ENCODE measurements around the gene FBXO41.
"Not testable (repeated sequence)": the region's sequence is repeated elsewhere in the genome, so short reads cannot be mapped to it uniquely, and the experiment has no call there.

Gene FBXO41

GRCh38 chr2:73265298-73266060 lies 18.8 kb downstream of the FBXO41 start:
- H3K4me3 ChIP-seq (ENCODE audit: low read length): no peak overlapping the region
- TF ChIP-seq CTCF (conservative IDR thresholded peaks at IDR 0.05; ENCODE audit: low read depth, low read length): no peak
- DNase-seq (ENCODE audit: low read depth): no peak

GRCh38 chr2:73264783-73265182 lies 19.5 kb downstream of the FBXO41 start:
- TF ChIP-seq CTCF (conservative IDR thresholded peaks at IDR 0.05; ENCODE audit: low read depth, low read length): no peak
- no peak overlapping the region for H3K4me3 ChIP-seq (ENCODE audit: low read length)
- DNase-seq (ENCODE audit: low read depth): no peak

GRCh38 chr2:73264332-73264606 lies 20.0 kb downstream of the FBXO41 start:
- DNase-seq (ENCODE audit: low read depth): no peak
- no peak overlapping the region for H3K4me3 ChIP-seq (ENCODE audit: low read length)
- TF ChIP-seq CTCF (conservative IDR thresholded peaks at IDR 0.05; ENCODE audit: low read depth, low read length): no peak

DNA sequence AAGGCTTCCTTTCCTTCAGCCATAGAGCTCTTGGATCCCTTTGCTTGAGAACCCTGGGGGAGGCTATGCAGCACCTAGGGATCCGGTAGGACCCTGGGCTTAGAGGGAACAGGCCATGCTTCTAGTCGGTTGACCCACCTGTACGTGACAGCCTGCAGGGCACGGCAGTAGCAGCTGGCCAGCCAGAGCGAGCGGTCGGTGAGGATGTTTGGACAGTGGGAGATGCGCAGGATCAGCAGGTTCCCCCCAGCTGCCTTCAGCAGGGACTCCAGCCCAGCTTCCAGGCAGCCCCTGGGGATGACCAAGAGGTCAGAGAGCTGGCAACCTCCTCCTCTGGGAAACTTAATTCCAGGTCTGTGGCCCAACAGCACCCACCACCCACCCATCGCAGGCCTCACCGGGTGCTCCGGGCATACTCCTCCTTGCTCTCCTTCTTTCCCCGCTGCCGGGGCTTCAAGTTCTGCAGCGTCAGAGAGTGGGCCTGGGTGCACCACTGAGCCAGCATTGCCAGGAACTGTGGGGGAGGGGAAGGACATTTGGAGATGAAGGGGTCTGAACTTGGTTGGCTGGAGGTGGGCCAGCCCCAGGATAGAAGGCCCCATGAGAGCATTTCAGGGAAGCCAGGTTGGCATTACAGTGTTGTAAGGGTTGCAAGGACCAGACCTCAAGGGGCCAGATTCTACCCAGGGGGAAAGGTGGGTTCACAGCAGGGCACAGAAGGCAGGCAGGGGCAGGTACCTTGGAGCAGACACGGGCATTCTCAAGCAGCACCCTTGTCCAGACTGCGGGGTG lies 20.5 kb downstream of the FBXO41 start:
- no peak overlapping the region for H3K4me3 ChIP-seq (ENCODE audit: low read length)
- DNase-seq (ENCODE audit: low read depth): no peak
- no peak for TF ChIP-seq CTCF (conservative IDR thresholded peaks at IDR 0.05; ENCODE audit: low read depth, low read length)

DNA sequence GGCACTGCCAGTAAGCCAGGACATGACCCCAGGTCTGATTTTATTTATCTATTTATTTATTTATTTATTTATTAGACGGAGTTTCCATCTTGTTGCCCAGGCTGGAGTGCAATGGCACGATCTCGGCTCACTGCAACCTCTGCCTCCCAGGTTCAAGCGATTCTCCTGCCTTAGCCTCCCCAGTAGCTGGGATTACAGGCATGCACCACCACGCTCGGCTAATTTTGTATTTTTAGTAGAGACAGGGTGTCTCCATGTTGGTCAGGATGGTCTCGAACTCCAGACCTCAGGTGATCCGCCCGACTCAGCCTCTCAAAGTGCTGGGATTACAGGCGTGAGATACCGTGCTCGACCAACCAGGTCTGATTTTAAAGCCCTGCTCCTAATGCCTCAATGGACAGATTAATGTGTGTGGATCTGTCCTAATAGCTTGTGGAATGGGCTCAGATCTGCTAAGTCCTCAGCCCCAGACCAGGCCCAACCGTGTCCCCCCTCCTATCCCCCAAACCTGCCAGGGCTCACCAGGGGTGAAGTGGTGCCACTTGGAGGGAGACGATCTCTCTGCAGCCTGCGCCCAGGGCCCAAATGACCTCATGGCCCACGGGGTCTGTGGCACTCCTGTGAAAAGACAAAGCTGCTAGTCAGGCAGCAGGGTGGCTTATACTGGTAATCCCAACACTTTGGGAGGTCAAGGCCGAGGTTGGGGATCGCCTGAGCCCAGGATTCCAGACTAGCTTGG lies 21.4 kb downstream of the FBXO41 start:
- H3K4me3 ChIP-seq (ENCODE audit: low read length); DNase-seq (ENCODE audit: low read depth): not testable (repeated sequence)

- no peak overlapping the region for H3K4me3 ChIP-seq (ENCODE audit: low read length)
- TF ChIP-seq CTCF (conservative IDR thresholded peaks at IDR 0.05; ENCODE audit: low read depth, low read length): no peak
- DNase-seq (ENCODE audit: low read depth): no peak
Observed at GRCh38 chr2:73262108-73262651, 22.1 kb downstream of the FBXO41 start.

GRCh38 chr2:73260338-73260984 lies 23.8 kb downstream of the FBXO41 start:
- no peak overlapping the region for H3K4me3 ChIP-seq (ENCODE audit: low read length)
- TF ChIP-seq CTCF (conservative IDR thresholded peaks at IDR 0.05; ENCODE audit: low read depth, low read length): peak; percentile 64
- DNase-seq (ENCODE audit: low read depth): no peak
